Ovary (tissue), 3 donors: ENCODE results near the gene CA10.

Experiments
- EP300 ChIP-seq: sonication (generic); formaldehyde crosslinking; IDR thresholded peaks from one replicate; pipeline ENCODE4 v1.6.1; 2017; ENCODE audit warnings: antibody characterized with exemption
- POLR2A ChIP-seq: fragments of 450-650 bp; IDR thresholded peaks from one replicate; pipeline ENCODE4 v1.6.1; 2017; ENCODE audit warnings: antibody characterized with exemption, mild to moderate bottlenecking, moderate library complexity
- TF ChIP-seq, protein P1 (sequence below), 3 donors: fragments of 450-650 bp in 2 of 3; fragments of 200-600 bp in 1 of 3; IDR thresholded peaks; one replicate each; pipeline versions ENCODE4 v1.5.1 to v1.8.0; 2016 to 2022; ENCODE audit warnings: antibody characterized with exemption in 3 of 3, mild to moderate bottlenecking in 1 of 3
- donor health status: DM: no; HTN: no; CAD: no.

DNA sequence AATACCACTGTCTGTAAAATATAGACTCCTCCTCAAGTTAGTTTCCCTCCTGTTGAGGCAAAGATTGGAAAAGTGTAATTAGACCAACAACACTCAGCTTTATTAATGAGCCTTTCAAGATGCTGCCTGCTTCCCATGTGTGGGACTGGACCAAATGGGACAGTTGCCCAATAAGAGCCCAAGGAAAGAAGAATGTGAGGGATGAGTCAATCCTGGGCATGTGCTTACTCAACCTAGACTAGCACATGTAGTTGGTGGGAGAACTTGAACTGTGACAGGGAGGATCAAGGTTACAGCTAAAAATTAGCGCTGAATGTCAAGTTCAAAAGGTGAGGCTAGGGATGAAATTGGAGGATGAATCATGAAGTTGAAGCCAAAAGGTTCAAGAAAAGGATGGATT is 435.5 kb downstream of the CA10 start:
- TF ChIP-seq, protein P1, sequence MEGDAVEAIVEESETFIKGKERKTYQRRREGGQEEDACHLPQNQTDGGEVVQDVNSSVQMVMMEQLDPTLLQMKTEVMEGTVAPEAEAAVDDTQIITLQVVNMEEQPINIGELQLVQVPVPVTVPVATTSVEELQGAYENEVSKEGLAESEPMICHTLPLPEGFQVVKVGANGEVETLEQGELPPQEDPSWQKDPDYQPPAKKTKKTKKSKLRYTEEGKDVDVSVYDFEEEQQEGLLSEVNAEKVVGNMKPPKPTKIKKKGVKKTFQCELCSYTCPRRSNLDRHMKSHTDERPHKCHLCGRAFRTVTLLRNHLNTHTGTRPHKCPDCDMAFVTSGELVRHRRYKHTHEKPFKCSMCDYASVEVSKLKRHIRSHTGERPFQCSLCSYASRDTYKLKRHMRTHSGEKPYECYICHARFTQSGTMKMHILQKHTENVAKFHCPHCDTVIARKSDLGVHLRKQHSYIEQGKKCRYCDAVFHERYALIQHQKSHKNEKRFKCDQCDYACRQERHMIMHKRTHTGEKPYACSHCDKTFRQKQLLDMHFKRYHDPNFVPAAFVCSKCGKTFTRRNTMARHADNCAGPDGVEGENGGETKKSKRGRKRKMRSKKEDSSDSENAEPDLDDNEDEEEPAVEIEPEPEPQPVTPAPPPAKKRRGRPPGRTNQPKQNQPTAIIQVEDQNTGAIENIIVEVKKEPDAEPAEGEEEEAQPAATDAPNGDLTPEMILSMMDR (IDR thresholded peaks at IDR 0.05), result no peak
- TF ChIP-seq EP300, result no peak
- TF ChIP-seq POLR2A, result no peak
